Stimulated activated CD8-positive, alpha-beta memory T cell treated with anti-CD3 and anti-CD28 coated beads, Interleukin-15, amount 100 ng/mL, for 48 hours (primary cell): ENCODE results near the gene RHBDF1.
"Not testable (repeated sequence)": the region's sequence is repeated elsewhere in the genome, so short reads cannot be mapped to it uniquely, and the experiment has no call there.

Experiments used
- DNase-seq, 2 donors: peaks; one replicate each; pipeline ENCODE4 v3.0.0-alpha.2; 2020; ENCODE audit warnings: low read depth in 2 of 2

Gene RHBDF1

GRCh38 chr16:59440-60059 lies 12.9 kb downstream of the RHBDF1 start:
- no peak for DNase-seq

- DNase-seq, result no peak
Measured at GRCh38 chr16:58491-59439, 13.7 kb downstream of the RHBDF1 start.

- DNase-seq, result no peak
Measured at GRCh38 chr16:57711-58110, 14.7 kb downstream of the RHBDF1 start.

GRCh38 chr16:56231-56927 lies 16.1 kb downstream of the RHBDF1 start:
- DNase-seq, result no peak

GRCh38 chr16:55571-56136 lies 16.8 kb downstream of the RHBDF1 start:
- DNase-seq, result no peak

GRCh38 chr16:54237-54581 lies 18.2 kb downstream of the RHBDF1 start:
- no peak for DNase-seq

- DNase-seq, result peak; percentile 97 to 99
Measured at GRCh38 chr16:53346-54236, 18.8 kb downstream of the RHBDF1 start, which contains the start of the genes POLR3K and SNRNP25. TSS of gene POLR3K (minus strand) at chr16:53608. CDS start at chr16:53586, 22 bp downstream. TSS of gene SNRNP25 (plus strand) at chr16:53828. CDS start at chr16:54017, 189 bp downstream.

GRCh38 chr16:50769-51591 lies 21.5 kb downstream of the RHBDF1 start:
- no peak for DNase-seq

- DNase-seq, result no peak
Measured at GRCh38 chr16:47234-47633, 25.2 kb downstream of the RHBDF1 start.

GRCh38 chr16:46510-46909 lies 25.9 kb downstream of the RHBDF1 start:
- DNase-seq, result not testable (repeated sequence)

- no peak for DNase-seq
Measured at GRCh38 chr16:45454-45853, 27.0 kb downstream of the RHBDF1 start.

GRCh38 chr16:44655-45054 lies 27.8 kb downstream of the RHBDF1 start:
- DNase-seq, result no peak

GRCh38 chr16:43294-43693 lies 29.1 kb downstream of the RHBDF1 start:
- no peak for DNase-seq

GRCh38 chr16:42691-43090 lies 29.7 kb downstream of the RHBDF1 start:
- no peak for DNase-seq

GRCh38 chr16:42069-42457 lies 30.4 kb downstream of the RHBDF1 start:
- no peak for DNase-seq

- DNase-seq, result no peak
Measured at GRCh38 chr16:41439-42068, 30.9 kb downstream of the RHBDF1 start.

GRCh38 chr16:38941-39892 lies 33.2 kb downstream of the RHBDF1 start:
- peak; percentile 10 to 41 for DNase-seq

- DNase-seq, result not testable (repeated sequence)
Measured at GRCh38 chr16:38206-38605, 34.2 kb downstream of the RHBDF1 start.
